Neural progenitor cell (in vitro differentiated cells): ENCODE data around the gene HSPA1A.

ENCODE experiments used
- CTCF ChIP-seq: fragments of 200-600 bp; sonication (generic); IDR thresholded peaks from 2 replicates; pipeline ENCODE4 v1.5.1; 2017; ENCODE audit warnings: antibody characterized with exemption, mild to moderate bottlenecking
- EZH2 ChIP-seq: fragments of 200-600 bp; sonication (generic); IDR thresholded peaks from 2 replicates; pipeline ENCODE4 v1.6.1; 2017; ENCODE audit warnings: antibody characterized with exemption, mild to moderate bottlenecking, moderate library complexity

- no peak for TF ChIP-seq CTCF
- TF ChIP-seq EZH2, result no peak
These were observed 49.2 kb upstream of the HSPA1A start for GRCh38 chr6:31765910-31766794.
